HCT116 (cell line): ENCODE measurements around the gene ERP29. TPM values are rescaled to one million over a fixed set of nuclear protein-coding genes. Genes with fewer than 3 reads are reported as not detected.

Experiments
- ATAC-seq: fragments of 200-7000 bp; cut with Tn5 transposase; 2 replicates; pipeline ENCODE4 v1.9.1; 2020; ENCODE audit warnings: mild to moderate bottlenecking, moderate library complexity
- BruUV-seq: library from RNA; stranded (reverse); fragments of 400-500 nt; replicated peaks from 2 replicates; lab custom pipeline; 2021; lab: Mats Ljungman, UMichigan
- CTCF ChIA-PET: fragments of 300-600 bp; sonication (Branson Sonifier 250); formaldehyde crosslinking; loops from one replicate; lab custom pipeline; 2021; ENCODE audit warnings: antibody characterized with exemption; lab: Charles Lee
- POLR2A ChIA-PET: fragments of 300-600, 350-600 bp; sonication (Branson Sonifier 250); formaldehyde crosslinking; loops from one replicate; lab custom pipeline; 2021; ENCODE audit warnings: antibody characterized with exemption; lab: Charles Lee
- RAD21 ChIA-PET, 2 experiments: fragments of 300-600 bp; sonication (Branson Sonifier 250); formaldehyde crosslinking; loops; one replicate each; lab custom pipeline; 2023; ENCODE audit warnings: low total read pairs in 2 of 2; ENCODE audit not compliant: uncharacterized antibody in 2 of 2, unreplicated experiment in 2 of 2, low non-redundant PET in 1 of 2; lab: Charles Lee
- DNase-seq: peaks from one replicate; pipeline ENCODE4 v3.0.0-alpha.2; 2010; ENCODE audit warnings: low read depth, low spot score
- H2AFZ ChIP-seq: fragments of 200-600 bp; shearing (Covaris generic), sonication (generic); 2 replicates; pipeline ENCODE4 v1.6.1; 2017; ENCODE audit warnings: low read depth, mixed run types, mixed read lengths, antibody characterized with exemption, low read length; ENCODE audit not compliant: poor library complexity, severe bottlenecking
- H3K27ac ChIP-seq: 2 replicates; pipeline ENCODE4 v1.5.1; 2012; ENCODE audit warnings: low read depth, low read length
- H3K27me3 ChIP-seq: fragments of 200-600 bp; sonication (generic); 2 replicates; pipeline ENCODE4 v1.6.1; 2016; ENCODE audit warnings: mixed run types, low read length, mixed read lengths; ENCODE audit not compliant: insufficient read depth
- H3K36me3 ChIP-seq, 2 experiments: fragments of 200-500 bp in 1 of 2; fragments of 200-600 bp in 1 of 2; sonication (Bioruptor generic) in 1 of 2; sonication (generic) in 1 of 2; 2 replicates each; pipeline versions ENCODE4 v1.5.1 to v1.6.1; 2014 to 2016; ENCODE audit warnings: low read length in 2 of 2, inconsistent platforms in 1 of 2, mixed read lengths in 1 of 2, mixed run types in 1 of 2; ENCODE audit not compliant: insufficient read depth in 2 of 2, control insufficient read depth in 1 of 2
- H3K4me1 ChIP-seq, 2 experiments: fragments of 200-600 bp in 1 of 2; sonication (generic) in 1 of 2; 2 replicates each; pipeline versions ENCODE4 v1.5.1 to v1.6.1; 2012 to 2017; ENCODE audit warnings: low read length in 2 of 2, inconsistent platforms in 1 of 2, mild to moderate bottlenecking in 1 of 2, mixed read lengths in 1 of 2, mixed run types in 1 of 2, moderate library complexity in 1 of 2; ENCODE audit not compliant: insufficient read depth in 2 of 2, control insufficient read depth in 1 of 2
- H3K4me2 ChIP-seq: fragments of 200-600 bp; sonication (generic); 2 replicates; pipeline ENCODE4 v1.6.1; 2017; ENCODE audit warnings: mixed run types, low read length, mixed read lengths
- H3K4me3 ChIP-seq, 2 experiments: fragments of 200-600 bp in 1 of 2; sonication (generic) in 1 of 2; replicated peaks in 1 of 2; 2 replicates each; pipeline ENCODE4 v1.5.1; 2011 to 2016; ENCODE audit warnings: low read length in 2 of 2, control low read depth in 1 of 2, low read depth in 1 of 2, mild to moderate bottlenecking in 1 of 2, mixed read lengths in 1 of 2, mixed run types in 1 of 2
- H3K79me2 ChIP-seq: fragments of 200-600 bp; sonication (generic); 2 replicates; pipeline ENCODE4 v1.6.1; 2017; ENCODE audit warnings: mild to moderate bottlenecking, mixed run types, low read length, moderate library complexity, mixed read lengths; ENCODE audit not compliant: insufficient read depth
- H3K9ac ChIP-seq: fragments of 200-600 bp; sonication (generic); 2 replicates; pipeline ENCODE4 v1.6.1; 2016; ENCODE audit warnings: low read length, mixed read lengths
- H3K9me2 ChIP-seq: fragments of 200-600 bp; sonication (generic), shearing (Covaris generic); 2 replicates; pipeline ENCODE4 v1.6.1; 2017; ENCODE audit warnings: mixed run types, mild to moderate bottlenecking, moderate library complexity; ENCODE audit not compliant: insufficient read depth
- H3K9me3 ChIP-seq, 2 experiments: fragments of 200-500 bp in 1 of 2; fragments of 200-600 bp in 1 of 2; sonication (Bioruptor generic) in 1 of 2; sonication (generic) in 1 of 2; 2 replicates each; pipeline ENCODE4 v1.6.1; 2014 to 2017; ENCODE audit warnings: low read length in 2 of 2, mixed read lengths in 2 of 2, inconsistent platforms in 1 of 2, low read depth in 1 of 2, mild to moderate bottlenecking in 1 of 2, mixed run types in 1 of 2, moderate library complexity in 1 of 2; ENCODE audit not compliant: control insufficient read depth in 1 of 2, insufficient read depth in 1 of 2
- H4K20me1 ChIP-seq: fragments of 200-600 bp; sonication (generic), shearing (Covaris generic); 2 replicates; pipeline ENCODE4 v1.6.1; 2017; ENCODE audit warnings: mixed run types, mild to moderate bottlenecking, moderate library complexity; ENCODE audit not compliant: insufficient read depth
- EGR1 ChIP-seq: IDR thresholded peaks from 2 replicates; pipeline ENCODE4 v1.6.1; 2012; ENCODE audit warnings: low read depth
- ELF1 ChIP-seq: IDR thresholded peaks from 2 replicates; pipeline ENCODE4 v1.6.1; 2012; ENCODE audit warnings: low read depth, borderline replicate concordance
- EZH2 ChIP-seq: fragments of 200-600 bp; sonication (generic); IDR thresholded peaks from 2 replicates; pipeline ENCODE4 v1.6.1; 2017; ENCODE audit warnings: antibody characterized with exemption, mixed run types
- FOSL1 ChIP-seq: IDR thresholded peaks from 2 replicates; pipeline ENCODE4 v1.6.1; 2012; ENCODE audit warnings: low read depth
- POLR2A ChIP-seq: IDR thresholded peaks from 2 replicates; pipeline ENCODE4 v1.7.0; 2011; ENCODE audit warnings: borderline replicate concordance; ENCODE audit not compliant: insufficient read depth, insufficient read length; ENCODE audit errors: extremely low read depth
- POLR2AphosphoS5 ChIP-seq: IDR thresholded peaks from 2 replicates; pipeline ENCODE4 v1.6.1; 2011; ENCODE audit warnings: mild to moderate bottlenecking, low read depth, low read length, moderate library complexity
- RAD21 ChIP-seq: IDR thresholded peaks from 2 replicates; pipeline ENCODE4 v1.6.1; 2012; ENCODE audit warnings: low read depth, mild to moderate bottlenecking
- SRF ChIP-seq: IDR thresholded peaks from 2 replicates; pipeline ENCODE4 v1.6.1; 2012; ENCODE audit warnings: low read depth
- YY1 ChIP-seq: IDR thresholded peaks from 2 replicates; pipeline ENCODE4 v1.6.1; 2011; ENCODE audit warnings: low read length, low read depth, moderate library complexity, mild to moderate bottlenecking; ENCODE audit not compliant: insufficient replicate concordance; ENCODE audit errors: extremely low read depth
- ZFX ChIP-seq: fragments of 450-650 bp; IDR thresholded peaks from 2 replicates; pipeline ENCODE4 v1.6.1; 2017
- intact Hi-C: fragments of 100-400 bp; cut with micrococcal nuclease; formaldehyde crosslinking; loops from 2 replicates; pipeline ENCODE4 v1.10.0; 2022
- total RNA-seq: library from RNA; stranded (reverse); gene quantifications from one replicate; pipeline ENCODE4 v1.2.1, GENCODE V29; 2021; ENCODE audit not compliant: unreplicated experiment
- TF ChIP-seq, protein P1 (sequence below): IDR thresholded peaks from 2 replicates; pipeline ENCODE4 v1.6.1; 2012
- TF ChIP-seq, protein P2 (sequence below): IDR thresholded peaks from 2 replicates; pipeline ENCODE4 v1.6.1; 2012; ENCODE audit warnings: low read depth
- TF ChIP-seq, protein P3 (sequence below): IDR thresholded peaks from 2 replicates; pipeline ENCODE4 v1.6.1; 2011; ENCODE audit warnings: mild to moderate bottlenecking, low read length, moderate library complexity; ENCODE audit not compliant: insufficient replicate concordance; ENCODE audit errors: extremely low read depth
- TF ChIP-seq, protein P4 (sequence below), 3 experiments: fragments of 200-600 bp in 1 of 3; sonication (generic) in 1 of 3; IDR thresholded peaks in 2 of 3; conservative IDR thresholded peaks in 1 of 3; 2 replicates each; pipeline ENCODE4 v1.5.1; 2012 to 2017; ENCODE audit warnings: low read depth in 2 of 3, low read length in 2 of 3, antibody characterized with exemption in 1 of 3, borderline replicate concordance in 1 of 3, control low read depth in 1 of 3, mild to moderate bottlenecking in 1 of 3, mixed read lengths in 1 of 3, mixed run types in 1 of 3, moderate library complexity in 1 of 3; ENCODE audit not compliant: insufficient read depth in 1 of 3

The ERP29 gene
- total RNA-seq, 1 experiment from 2014 or later = 130 TPM

DNA sequence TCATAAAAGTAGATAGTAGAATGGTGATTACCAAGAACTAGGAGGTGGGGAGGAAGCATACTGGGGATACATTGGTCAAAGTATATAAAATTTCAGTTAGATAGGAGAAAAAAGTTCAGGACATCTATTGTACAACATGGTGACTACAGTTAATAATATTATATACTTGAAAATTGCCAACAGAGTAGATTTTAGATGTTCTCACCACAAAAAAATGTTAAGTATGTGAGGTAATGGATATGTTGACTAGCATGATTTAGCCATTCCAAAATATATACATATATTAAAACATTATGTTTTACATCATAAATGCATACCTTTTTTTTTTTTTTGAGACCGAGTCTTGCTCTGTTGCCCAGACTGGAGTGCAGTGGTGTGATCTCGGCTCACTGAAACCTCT is 31.2 kb upstream of the ERP29 start:
- ATAC-seq = no peak
- intact Hi-C loops = no loop called here
- DNase-seq = no peak
- Histone ChIP-seq H3K79me2 (no peaks in the 10 kb centered on the region), H3K27me3 (no peaks in the 10 kb centered on the region), H3K4me3 (no peak overlapping the region), H3K4me2 (no peak overlapping the region), H3K9me3 (no peaks in the 10 kb centered on the region), H3K9me2 (no peaks in the 10 kb centered on the region), H4K20me1 (no peaks in the 10 kb centered on the region), H3K36me3 (no peaks in the 10 kb centered on the region), H3K9ac (no peak overlapping the region), H3K4me1 (no peaks in the 10 kb centered on the region), H3K27ac (no peak overlapping the region), H2AFZ (no peak overlapping the region)
- RAD21 ChIA-PET = no interaction called here
- BruUV-seq = no TSS peak
- no peak for TF ChIP-seq SRF
- no peak for TF ChIP-seq POLR2AphosphoS5
- TF ChIP-seq, protein P1, sequence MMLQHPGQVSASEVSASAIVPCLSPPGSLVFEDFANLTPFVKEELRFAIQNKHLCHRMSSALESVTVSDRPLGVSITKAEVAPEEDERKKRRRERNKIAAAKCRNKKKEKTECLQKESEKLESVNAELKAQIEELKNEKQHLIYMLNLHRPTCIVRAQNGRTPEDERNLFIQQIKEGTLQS = no peak
- no peak for TF ChIP-seq ZFX
- TF ChIP-seq, protein P2, sequence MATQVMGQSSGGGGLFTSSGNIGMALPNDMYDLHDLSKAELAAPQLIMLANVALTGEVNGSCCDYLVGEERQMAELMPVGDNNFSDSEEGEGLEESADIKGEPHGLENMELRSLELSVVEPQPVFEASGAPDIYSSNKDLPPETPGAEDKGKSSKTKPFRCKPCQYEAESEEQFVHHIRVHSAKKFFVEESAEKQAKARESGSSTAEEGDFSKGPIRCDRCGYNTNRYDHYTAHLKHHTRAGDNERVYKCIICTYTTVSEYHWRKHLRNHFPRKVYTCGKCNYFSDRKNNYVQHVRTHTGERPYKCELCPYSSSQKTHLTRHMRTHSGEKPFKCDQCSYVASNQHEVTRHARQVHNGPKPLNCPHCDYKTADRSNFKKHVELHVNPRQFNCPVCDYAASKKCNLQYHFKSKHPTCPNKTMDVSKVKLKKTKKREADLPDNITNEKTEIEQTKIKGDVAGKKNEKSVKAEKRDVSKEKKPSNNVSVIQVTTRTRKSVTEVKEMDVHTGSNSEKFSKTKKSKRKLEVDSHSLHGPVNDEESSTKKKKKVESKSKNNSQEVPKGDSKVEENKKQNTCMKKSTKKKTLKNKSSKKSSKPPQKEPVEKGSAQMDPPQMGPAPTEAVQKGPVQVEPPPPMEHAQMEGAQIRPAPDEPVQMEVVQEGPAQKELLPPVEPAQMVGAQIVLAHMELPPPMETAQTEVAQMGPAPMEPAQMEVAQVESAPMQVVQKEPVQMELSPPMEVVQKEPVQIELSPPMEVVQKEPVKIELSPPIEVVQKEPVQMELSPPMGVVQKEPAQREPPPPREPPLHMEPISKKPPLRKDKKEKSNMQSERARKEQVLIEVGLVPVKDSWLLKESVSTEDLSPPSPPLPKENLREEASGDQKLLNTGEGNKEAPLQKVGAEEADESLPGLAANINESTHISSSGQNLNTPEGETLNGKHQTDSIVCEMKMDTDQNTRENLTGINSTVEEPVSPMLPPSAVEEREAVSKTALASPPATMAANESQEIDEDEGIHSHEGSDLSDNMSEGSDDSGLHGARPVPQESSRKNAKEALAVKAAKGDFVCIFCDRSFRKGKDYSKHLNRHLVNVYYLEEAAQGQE = no peak
- TF ChIP-seq YY1 = no peak
- no peak for TF ChIP-seq EGR1
- TF ChIP-seq RAD21 = no peak
- TF ChIP-seq ELF1 = no peak
- TF ChIP-seq, protein P3, sequence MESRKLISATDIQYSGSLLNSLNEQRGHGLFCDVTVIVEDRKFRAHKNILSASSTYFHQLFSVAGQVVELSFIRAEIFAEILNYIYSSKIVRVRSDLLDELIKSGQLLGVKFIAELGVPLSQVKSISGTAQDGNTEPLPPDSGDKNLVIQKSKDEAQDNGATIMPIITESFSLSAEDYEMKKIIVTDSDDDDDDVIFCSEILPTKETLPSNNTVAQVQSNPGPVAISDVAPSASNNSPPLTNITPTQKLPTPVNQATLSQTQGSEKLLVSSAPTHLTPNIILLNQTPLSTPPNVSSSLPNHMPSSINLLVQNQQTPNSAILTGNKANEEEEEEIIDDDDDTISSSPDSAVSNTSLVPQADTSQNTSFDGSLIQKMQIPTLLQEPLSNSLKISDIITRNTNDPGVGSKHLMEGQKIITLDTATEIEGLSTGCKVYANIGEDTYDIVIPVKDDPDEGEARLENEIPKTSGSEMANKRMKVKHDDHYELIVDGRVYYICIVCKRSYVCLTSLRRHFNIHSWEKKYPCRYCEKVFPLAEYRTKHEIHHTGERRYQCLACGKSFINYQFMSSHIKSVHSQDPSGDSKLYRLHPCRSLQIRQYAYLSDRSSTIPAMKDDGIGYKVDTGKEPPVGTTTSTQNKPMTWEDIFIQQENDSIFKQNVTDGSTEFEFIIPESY = no peak
- no peak for TF ChIP-seq POLR2A
- no peak for TF ChIP-seq EZH2
- TF ChIP-seq, protein P4, sequence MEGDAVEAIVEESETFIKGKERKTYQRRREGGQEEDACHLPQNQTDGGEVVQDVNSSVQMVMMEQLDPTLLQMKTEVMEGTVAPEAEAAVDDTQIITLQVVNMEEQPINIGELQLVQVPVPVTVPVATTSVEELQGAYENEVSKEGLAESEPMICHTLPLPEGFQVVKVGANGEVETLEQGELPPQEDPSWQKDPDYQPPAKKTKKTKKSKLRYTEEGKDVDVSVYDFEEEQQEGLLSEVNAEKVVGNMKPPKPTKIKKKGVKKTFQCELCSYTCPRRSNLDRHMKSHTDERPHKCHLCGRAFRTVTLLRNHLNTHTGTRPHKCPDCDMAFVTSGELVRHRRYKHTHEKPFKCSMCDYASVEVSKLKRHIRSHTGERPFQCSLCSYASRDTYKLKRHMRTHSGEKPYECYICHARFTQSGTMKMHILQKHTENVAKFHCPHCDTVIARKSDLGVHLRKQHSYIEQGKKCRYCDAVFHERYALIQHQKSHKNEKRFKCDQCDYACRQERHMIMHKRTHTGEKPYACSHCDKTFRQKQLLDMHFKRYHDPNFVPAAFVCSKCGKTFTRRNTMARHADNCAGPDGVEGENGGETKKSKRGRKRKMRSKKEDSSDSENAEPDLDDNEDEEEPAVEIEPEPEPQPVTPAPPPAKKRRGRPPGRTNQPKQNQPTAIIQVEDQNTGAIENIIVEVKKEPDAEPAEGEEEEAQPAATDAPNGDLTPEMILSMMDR (IDR thresholded peaks at IDR 0.05 in 2 of 3, conservative IDR thresholded peaks at IDR 0.05 in 1 of 3; ENCODE audit: borderline replicate concordance in 1 of 3, insufficient read depth in 1 of 3, low read depth in 2 of 3, low read length in 2 of 3) = no peak
- no peak for TF ChIP-seq FOSL1
- POLR2A ChIA-PET = no interaction called here
- CTCF ChIA-PET = no interaction called here
